ENCODE results near the gene SSU72. TPM values are rescaled to one million over a fixed set of nuclear protein-coding genes. Genes with fewer than 3 reads are reported as not detected.

The SSU72 gene
- total RNA-seq, 4 donors from 2014 or later, result 98.4 to 125 (median 124) TPM

DNA sequence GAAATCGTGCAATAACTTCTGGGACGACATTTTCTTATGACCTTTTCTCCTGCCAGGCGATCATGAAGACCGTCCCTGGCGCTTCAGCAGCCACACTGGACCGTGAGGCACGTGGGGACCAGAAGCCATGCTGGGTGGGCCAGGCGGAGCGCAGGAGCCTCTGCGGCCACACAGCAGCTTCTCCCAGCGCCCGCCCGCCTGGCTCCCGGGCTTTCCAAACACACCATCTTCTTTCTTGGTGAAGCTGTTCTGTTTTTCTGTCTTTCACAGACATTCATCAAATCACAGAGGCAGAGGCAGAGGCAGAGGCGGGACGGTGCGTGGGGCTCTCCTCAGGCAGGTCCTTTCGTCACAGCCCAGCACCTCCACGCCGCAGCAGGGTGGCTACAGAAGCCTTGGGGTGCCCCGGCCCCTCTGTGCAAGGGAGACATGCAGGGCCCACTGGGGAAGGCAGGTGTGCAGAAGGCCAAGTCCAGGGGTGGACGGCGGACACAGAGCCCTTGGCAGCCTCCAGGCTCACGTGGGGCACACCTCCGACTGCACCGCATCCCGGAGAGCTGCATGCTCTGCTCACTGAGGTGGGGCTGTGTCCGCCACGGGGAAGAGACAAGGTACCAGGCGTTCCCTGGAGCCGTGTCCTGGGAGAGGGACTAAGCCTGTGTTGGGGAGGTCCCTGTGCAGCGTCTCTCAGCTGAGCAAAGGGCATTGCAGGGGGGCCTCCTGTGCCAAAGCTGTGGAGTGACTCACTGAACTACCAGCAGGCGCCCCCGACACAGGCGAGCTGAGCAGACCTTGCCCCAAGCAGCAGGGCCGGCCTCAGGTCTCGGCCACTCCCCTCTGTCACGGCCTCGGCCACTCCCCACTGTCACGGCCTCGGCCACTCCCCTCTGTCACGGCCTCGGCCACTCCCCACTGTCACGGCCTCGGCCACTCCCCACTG lies 31.6 kb downstream of the SSU72 start:
- WGBS, 2 donors, result 85 to 91% methylated on average over 22 to 24 of the region's 45 CpGs
- H3K27ac ChIP-seq, result peak overlapping the region in 1 of 4 donors; percentile 18
- intact Hi-C loops (cut with DNase I), result no loop called here
- H3K9me3 ChIP-seq, result no peaks in the 10 kb centered on the region
- peaks cover 14 to 46% (median 17%) of the 10 kb centered on the region in 3 donors for H3K4me1 ChIP-seq
- TF ChIP-seq POLR2A (IDR thresholded peaks at IDR 0.05), result no peak
- TF ChIP-seq, protein P1, sequence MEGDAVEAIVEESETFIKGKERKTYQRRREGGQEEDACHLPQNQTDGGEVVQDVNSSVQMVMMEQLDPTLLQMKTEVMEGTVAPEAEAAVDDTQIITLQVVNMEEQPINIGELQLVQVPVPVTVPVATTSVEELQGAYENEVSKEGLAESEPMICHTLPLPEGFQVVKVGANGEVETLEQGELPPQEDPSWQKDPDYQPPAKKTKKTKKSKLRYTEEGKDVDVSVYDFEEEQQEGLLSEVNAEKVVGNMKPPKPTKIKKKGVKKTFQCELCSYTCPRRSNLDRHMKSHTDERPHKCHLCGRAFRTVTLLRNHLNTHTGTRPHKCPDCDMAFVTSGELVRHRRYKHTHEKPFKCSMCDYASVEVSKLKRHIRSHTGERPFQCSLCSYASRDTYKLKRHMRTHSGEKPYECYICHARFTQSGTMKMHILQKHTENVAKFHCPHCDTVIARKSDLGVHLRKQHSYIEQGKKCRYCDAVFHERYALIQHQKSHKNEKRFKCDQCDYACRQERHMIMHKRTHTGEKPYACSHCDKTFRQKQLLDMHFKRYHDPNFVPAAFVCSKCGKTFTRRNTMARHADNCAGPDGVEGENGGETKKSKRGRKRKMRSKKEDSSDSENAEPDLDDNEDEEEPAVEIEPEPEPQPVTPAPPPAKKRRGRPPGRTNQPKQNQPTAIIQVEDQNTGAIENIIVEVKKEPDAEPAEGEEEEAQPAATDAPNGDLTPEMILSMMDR (IDR thresholded peaks at IDR 0.05), result no peak
- H3K27me3 ChIP-seq, result peaks cover 0 to 12% (median 0%) of the 10 kb centered on the region in 4 donors
- H3K4me3 ChIP-seq, result no peak overlapping the region
- peaks cover 8 to 46% (median 13%) of the 10 kb centered on the region in 3 donors for H3K36me3 ChIP-seq
- no peak for DNase-seq

DNA sequence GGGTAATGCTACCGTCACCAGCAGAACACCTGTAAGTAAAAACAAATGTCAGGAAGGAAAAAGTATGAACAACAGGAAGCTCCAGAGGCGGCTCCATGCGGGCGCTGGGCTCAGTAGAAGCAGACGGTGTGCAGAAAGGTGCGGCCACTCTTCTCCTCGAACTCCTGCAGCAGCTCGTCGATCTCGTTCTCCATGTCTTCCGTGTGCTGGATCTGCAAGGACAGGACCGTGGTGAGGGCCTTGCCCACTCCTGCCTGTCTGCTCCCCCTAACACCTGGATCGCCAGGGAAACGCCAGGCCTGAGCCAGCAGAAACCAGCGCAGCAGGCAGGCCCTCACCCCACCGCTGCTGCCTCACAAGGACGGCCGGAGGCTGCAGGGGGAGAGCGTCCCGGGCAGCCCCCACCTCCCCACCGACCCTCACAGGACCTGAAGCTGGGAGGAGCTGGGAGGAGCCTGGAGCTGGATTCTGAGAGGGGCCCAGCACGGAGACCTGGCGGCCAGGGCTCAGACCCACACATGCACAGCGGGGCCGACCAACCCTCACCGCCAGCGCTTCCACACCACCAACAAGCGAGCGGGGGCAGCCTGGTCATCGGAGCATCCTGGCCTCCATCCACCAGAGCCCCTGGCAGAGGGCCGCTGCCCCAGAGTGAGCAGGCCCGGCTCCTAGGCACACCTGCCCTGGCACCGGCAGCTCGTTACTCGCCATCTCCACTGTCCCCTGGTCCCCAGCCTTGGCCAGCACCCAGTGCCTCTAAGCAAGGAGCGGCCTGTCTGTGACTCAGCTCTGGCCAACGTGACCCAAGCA lies 32.5 kb downstream of the SSU72 start:
- no peak for DNase-seq
- Histone ChIP-seq H3K9me3 (no peaks in the 10 kb centered on the region), H3K4me3 (no peak overlapping the region), H3K4me1 (peaks cover 14 to 46% (median 17%) of the 10 kb centered on the region in 3 donors), H3K27ac (peak overlapping the region in 1 of 4 donors; percentile 18), H3K27me3 (peaks cover 0 to 12% (median 0%) of the 10 kb centered on the region in 4 donors), H3K36me3 (peaks cover 8 to 38% (median 13%) of the 10 kb centered on the region in 3 donors)
- WGBS, 2 donors, result 75 to 78% methylated on average over 16 to 21 of the region's 37 CpGs
- no peak for TF ChIP-seq POLR2A (IDR thresholded peaks at IDR 0.05)
- TF ChIP-seq, protein P1 (IDR thresholded peaks at IDR 0.05), result no peak
- intact Hi-C loops (cut with DNase I), result no loop called here

DNA sequence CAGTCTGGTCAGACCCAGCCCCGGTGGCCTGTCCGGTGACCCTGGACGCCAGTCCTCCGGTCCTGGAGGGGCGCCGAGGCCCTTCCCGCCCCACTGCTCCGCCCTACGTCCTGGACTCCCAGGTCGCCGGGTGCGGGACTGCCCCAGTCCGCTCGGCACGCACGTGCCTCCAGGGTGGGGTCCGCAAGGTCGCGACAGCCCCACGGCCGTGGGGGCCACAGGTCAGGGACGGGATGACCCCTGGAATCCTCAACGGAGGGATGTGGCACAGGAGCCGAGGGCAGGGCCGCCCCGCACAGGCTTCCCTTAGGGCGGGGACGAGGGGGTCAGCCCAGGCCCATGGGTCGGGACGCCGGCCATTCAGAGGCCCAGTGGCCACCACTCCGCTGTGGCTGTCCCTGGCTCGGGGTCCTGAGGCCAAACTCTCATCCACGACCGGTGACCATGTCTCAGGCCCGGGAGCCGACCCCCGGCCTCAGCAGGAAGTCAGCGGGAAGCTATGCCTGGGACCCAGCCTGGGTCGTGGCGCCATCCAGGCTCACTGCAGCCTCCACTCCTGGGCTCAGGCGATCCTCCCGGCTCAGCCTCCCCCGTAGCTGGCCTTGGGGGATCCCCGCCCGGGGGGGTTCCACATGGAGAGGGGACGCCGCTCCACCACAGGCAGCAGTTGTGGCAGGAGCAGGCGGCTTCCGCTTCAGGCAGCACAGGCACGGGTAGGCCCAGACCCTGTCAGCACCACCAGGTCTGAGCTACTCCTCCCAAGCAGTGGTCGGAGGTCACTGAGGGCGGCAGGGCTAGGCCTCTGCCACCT lies 33.6 kb downstream of the SSU72 start:
- Histone ChIP-seq H3K4me1 (peaks cover 14 to 46% (median 17%) of the 10 kb centered on the region in 3 donors), H3K27me3 (peaks cover 0 to 12% (median 0%) of the 10 kb centered on the region in 4 donors), H3K4me3 (peak overlapping the region; percentile 39 to 74 (median 56)), H3K27ac (peak overlapping the region; percentile 39 to 80 (median 74)), H3K9me3 (no peaks in the 10 kb centered on the region), H3K36me3 (peaks cover 8 to 38% (median 13%) of the 10 kb centered on the region in 3 donors)
- DNase-seq, result no peak
- no peak for TF ChIP-seq POLR2A (IDR thresholded peaks at IDR 0.05)
- TF ChIP-seq, protein P1 (IDR thresholded peaks at IDR 0.05), result no peak
- no CpG with 5 or more reads among the region's 53 CpGs for whole genome bisulfite sequencing, 2 donors
- intact Hi-C loops (cut with DNase I), result no loop called here

DNA sequence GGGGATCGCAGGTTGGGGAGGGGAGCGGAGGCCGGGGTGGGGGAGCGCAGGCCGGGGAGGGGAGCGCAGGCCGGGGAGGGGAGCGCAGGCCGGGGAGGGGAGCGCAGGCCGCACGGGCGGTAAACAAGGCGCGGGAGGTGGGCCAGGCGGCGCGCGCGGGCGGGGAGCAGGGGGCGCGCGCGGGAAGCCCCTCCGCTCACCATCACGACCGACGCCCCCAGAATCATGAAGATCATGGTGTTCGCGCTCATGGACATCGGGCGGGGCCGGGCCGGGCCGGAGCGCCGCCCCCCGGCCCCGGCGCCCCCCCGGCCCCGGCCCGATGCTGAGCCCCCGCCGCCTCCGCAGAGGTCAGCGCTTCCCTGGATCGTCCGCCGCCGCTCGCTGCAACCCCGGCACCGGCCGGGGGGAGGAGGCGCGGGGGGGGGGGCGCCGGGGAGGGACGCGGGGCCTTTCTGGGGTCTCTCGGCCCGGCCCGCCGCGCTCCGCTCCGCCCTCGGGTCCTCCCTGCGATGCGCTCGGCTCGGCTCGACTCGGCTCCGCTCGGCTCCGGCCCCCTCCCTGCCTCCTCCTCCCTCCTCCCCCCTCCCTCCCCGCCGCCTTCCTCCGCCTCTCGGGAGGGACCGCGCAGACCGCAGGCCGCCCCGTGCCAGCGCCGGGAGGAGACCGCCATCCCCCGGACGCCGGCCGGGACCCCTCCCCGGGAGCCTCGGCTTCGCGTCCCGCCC lies 34.4 kb downstream of the SSU72 start, which contains the start of gene TMEM240:
Gene TMEM240 (minus strand): TSS at position 535 of the 728 bp plus-strand sequence. CDS start 278 bp downstream, at position 257.
- H3K27me3 ChIP-seq, result peaks cover 0 to 12% (median 0%) of the 10 kb centered on the region in 4 donors
- H3K36me3 ChIP-seq, result peaks cover 8 to 42% (median 13%) of the 10 kb centered on the region in 3 donors
- peak within 1 kb of the TSS; percentile 39 to 74 (median 56) for H3K4me3 ChIP-seq
- no peak for DNase-seq
- H3K27ac ChIP-seq, result peak within 1 kb of the TSS; percentile 39 to 80 (median 74)
- H3K4me1 ChIP-seq, result peaks cover 14 to 46% (median 17%) of the 10 kb centered on the region in 3 donors
- intact Hi-C loops (cut with DNase I), result no loop called here
- WGBS, 2 donors, result 0% methylated on average over 4 of the region's 100 CpGs; no CpG with 5 or more reads in 1 of the 2 donors
- TF ChIP-seq, protein P1 (IDR thresholded peaks at IDR 0.05), result no peak
- TF ChIP-seq POLR2A (IDR thresholded peaks at IDR 0.05), result no peak
- no peaks in the 10 kb centered on the region for H3K9me3 ChIP-seq

Data from esophagus squamous epithelium (tissue), 5 donors.